ENCODE results near the gene NOXA1.
"Not testable (repeated sequence)": the region's sequence is repeated elsewhere in the genome, so short reads cannot be mapped to it uniquely, and the experiment has no call there.

NOXA1 gene, protein sequence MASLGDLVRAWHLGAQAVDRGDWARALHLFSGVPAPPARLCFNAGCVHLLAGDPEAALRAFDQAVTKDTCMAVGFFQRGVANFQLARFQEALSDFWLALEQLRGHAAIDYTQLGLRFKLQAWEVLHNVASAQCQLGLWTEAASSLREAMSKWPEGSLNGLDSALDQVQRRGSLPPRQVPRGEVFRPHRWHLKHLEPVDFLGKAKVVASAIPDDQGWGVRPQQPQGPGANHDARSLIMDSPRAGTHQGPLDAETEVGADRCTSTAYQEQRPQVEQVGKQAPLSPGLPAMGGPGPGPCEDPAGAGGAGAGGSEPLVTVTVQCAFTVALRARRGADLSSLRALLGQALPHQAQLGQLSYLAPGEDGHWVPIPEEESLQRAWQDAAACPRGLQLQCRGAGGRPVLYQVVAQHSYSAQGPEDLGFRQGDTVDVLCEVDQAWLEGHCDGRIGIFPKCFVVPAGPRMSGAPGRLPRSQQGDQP

DNA sequence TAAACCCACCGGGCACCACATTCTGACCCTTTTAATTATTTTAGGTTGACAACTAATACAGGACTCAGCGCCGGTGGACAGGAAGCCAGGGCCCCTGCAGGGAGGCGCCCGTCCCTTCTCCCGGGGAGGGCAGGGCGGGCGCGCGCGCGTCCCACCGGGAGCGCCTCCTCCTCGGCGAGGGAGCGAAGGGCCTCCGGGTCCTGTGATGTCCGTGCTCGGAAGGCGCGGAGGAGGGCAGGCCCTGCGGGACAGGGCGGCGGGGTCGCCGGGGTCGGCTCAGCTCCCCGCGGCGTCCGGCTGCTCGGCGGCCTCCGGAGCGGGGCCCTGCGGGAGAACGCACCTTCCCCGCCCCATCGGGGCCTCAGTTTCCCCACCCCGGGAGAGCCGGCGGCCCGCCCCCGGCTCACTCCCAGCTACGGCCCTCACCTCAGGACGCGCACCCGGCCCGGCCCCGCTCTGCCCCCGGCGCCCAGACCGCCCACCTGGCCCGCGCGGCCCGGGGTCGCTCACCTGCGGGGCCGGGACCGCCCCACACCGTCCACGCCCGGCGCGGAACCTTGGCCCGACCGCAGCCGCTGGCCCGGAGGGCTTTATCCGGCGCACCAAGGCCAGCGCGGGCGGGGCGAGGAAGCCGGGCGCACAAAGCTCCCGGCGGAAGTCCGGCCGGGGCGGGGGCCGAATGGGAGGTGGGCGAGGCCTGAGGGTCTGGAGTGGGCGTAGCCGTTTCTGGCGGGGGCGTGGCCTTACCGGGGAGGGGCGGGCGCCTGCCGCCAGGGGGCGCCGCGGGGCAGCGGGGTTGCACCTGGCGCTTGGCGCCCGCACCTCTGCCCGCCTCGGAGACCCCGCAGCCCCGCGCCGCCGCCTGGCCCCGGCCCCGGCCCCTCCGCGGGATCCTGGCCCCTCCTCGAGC is at the start of gene NOXA1, which contains the start of gene EXD3:
Gene NOXA1, plus strand, starts transcription at position 790 of the 910 bp plus-strand sequence. CDS start 137 bp downstream, outside the sequence.
Gene EXD3, minus strand, starts transcription at position 559 of the 910 bp plus-strand sequence. CDS start 27,805 bp downstream, outside the sequence.
- DNase-seq (ENCODE audit: low read depth in 2 of 2, low spot score in 1 of 2), result peak; percentile 87 to 89

DNA sequence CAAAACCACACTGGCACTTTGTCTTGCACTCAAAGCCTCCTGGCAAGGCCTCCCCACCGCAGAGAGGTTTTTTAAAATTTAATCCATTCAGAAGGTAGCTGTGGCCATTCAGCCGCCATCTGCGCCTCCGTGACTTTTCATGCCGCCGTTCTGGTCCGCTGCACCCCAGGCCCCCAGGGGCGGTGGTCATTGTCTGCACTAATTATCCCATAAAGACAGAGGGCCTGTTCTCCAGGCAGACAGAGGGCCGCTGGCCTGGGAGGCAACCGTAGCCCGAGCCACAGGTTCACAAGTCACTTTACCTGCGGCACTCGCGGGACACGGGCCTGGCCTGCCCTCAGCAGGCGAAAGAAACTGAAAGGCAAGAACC is 49.6 kb upstream of the NOXA1 start:
- DNase-seq (ENCODE audit: low read depth in 2 of 2, low spot score in 1 of 2), result no peak

DNA sequence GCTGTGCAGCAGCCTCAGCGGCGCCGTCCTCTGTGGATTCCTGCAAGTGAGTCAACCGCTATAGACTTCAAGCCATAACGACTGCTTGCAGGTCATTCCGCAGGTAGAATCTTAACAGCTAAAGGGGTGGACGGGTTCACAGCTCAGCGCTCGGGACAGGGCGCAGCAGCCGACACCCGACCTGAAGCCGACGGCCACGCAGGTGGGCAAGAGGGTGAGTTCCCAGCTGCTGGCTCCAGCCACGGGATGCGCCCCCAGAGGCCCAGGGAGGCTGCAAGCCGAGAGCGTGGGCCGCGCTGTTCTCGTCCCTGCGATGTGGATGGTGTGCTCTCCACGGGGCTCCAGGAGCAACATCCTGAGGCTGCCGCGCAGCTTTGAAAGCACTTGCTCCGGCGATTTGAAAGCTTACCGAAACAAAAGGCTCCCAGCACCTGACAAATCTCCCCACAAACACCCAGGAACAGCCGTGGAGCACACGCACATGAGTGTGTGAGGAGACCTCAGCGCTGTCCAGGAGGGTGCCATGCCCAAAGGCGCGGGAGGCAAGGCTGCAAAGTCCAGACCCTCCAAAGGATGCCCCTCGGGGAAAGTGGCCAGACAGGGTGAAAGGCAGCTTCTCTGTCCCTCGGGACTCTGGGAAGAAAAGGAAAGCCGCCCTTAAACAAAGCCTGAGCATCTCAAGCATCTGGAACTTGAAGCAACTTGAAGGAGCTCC is 48.9 kb upstream of the NOXA1 start:
- no peak for DNase-seq (ENCODE audit: low read depth in 2 of 2, low spot score in 1 of 2)

DNA sequence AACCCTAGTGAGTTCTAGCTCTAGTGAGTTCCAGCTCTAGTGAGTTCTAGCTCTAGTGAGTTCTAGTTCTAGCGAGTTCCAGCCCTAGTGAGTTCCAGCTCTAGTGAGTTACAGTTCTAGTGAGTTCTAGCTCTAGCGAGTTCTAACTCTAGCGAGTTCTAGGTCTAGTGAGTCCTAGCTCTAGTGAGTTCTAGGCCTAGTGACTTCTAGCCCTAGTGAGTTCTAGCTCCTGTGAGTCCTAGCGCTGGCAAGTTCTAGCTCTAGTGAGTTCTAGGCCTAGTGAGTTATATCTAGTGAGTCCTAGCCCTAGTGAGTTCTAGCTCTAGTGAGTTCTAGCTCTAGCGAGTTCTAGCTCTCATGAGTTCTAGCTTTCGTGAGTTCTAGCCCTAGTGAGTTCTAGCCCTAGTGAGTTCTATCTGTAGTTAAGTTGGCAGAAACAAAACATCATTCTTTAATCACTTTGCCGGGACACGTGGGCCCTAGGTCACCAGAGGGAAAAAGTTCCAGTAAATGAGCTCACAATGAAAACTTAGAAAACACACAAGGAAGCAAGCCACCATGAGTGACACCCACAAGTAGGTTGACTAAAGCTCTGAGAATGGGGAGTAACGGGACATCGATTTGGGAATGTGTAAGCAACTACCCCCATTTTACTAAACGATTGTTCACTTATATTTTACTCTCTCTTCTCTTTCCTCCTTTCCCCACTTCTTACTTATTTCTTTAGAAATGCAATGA is 47.7 kb upstream of the NOXA1 start:
- no peak for DNase-seq (ENCODE audit: low read depth in 2 of 2, low spot score in 1 of 2)

DNA sequence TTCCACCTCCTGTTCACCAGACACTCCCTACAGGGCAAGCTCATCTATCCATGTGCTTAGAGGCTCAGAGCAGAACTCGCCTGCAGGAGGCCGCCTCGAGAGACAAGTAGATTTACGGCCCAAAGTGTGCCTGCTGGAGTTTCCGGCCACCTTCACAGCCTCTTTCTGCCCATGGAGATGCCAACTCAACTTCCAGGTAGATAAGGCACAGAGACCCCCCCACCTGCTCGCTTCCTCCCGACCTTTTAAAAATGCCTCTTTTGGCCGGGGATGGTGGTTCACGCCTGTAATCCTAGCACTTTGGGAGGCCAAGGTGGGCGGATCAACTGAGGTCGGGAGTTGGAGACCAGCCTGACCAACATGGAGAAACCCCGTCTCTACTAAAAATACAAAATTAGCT is 46.8 kb upstream of the NOXA1 start:
- DNase-seq (ENCODE audit: low read depth in 2 of 2, low spot score in 1 of 2), result no peak

DNA sequence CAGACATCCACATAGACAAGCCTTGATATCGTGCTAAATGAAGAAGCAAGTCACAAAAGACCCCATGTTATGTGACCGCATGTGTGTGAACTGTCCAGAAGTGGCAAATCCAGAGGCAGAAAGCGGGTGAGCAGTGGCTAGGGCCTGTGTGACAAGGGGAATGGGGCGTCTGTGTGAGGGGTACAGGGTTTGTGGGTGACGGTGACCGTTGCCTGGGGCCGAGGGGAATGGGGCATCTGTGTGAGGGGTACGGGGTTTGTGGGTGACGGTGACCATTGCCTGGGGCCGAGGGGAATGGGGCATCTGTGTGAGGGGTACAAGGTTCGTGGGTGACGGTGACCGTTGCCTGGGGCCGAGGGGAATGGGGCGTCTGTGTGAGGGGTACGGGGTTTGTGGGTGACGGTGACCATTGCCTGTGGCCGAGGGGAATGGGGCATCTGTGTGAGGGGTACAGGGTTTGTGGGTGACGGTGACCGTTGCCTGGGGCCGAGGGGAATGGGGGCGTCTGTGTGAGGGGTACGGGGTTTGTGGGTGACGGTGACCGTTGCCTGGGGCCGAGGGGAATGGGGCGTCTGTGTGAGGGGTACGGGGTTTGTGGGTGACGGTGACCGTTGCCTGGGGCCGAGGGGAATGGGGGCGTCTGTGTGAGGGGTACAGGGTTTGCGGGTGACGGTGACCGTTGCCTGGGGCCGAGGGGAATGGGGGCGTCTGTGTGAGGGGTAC is 44.3 kb upstream of the NOXA1 start:
- not testable (repeated sequence) for DNase-seq (ENCODE audit: low read depth in 2 of 2, low spot score in 1 of 2)

DNA sequence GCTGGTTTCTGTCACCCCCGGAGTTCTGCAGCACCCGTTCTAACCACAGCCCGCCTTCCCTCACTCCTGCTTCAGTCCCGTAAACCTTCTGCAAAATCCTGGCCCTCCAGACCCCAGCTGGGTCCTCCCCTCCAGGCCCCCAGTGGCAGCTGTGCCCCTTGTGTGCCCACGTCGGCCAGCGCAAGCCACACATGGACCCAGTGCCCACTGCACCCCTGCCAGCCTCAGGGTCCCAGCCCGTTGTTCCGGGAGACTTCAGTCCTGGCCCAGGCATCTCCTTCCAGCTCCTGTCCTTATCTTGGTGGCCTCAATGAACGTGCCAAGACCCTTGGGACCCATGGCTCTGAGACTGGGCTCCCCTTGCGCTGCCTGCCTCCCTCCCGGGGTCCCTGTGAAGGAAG is 43.4 kb upstream of the NOXA1 start:
- DNase-seq (ENCODE audit: low read depth in 2 of 2, low spot score in 1 of 2), result no peak

DNA sequence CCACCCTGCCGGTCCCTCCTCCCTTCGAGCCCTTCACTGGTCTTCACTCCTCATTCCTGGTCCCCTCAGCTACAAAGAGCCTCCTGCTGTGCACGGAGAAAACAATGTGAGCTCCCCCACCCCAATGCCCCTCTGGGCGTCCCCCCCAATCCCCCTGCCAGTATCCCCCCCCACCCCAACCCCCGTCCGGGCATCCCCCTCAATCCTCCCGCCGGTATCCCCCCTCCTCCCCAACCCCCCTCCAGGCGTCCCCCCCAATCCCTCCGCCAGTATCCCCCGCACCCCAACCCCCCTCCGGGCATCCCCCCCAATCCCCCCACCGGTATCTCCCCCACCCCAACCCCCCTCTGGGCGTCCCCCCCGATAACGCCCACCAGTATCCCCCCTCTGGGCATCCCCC is 43.0 kb upstream of the NOXA1 start:
- DNase-seq (ENCODE audit: low read depth in 2 of 2, low spot score in 1 of 2), result no peak

DNA sequence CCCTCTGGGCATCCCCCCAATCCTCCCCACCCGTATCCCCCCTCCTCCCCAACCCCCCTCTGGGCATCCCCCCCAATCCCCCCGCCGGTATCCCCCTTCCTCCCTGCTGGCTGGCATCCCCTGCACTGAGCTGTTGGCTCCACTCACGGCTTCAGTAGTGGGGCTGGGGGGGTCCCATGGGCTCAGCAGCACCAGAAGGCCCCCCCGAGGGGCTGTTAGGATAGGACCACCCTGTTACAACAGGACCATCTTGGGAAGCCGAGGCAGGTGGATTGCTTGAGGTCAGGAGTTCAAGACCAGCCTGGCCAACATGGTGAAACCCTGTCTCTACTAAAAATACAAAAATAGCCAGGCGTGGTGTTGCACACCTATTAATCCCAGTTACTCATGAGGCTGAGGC is 42.6 kb upstream of the NOXA1 start:
- DNase-seq (ENCODE audit: low read depth in 2 of 2, low spot score in 1 of 2), result no peak

DNA sequence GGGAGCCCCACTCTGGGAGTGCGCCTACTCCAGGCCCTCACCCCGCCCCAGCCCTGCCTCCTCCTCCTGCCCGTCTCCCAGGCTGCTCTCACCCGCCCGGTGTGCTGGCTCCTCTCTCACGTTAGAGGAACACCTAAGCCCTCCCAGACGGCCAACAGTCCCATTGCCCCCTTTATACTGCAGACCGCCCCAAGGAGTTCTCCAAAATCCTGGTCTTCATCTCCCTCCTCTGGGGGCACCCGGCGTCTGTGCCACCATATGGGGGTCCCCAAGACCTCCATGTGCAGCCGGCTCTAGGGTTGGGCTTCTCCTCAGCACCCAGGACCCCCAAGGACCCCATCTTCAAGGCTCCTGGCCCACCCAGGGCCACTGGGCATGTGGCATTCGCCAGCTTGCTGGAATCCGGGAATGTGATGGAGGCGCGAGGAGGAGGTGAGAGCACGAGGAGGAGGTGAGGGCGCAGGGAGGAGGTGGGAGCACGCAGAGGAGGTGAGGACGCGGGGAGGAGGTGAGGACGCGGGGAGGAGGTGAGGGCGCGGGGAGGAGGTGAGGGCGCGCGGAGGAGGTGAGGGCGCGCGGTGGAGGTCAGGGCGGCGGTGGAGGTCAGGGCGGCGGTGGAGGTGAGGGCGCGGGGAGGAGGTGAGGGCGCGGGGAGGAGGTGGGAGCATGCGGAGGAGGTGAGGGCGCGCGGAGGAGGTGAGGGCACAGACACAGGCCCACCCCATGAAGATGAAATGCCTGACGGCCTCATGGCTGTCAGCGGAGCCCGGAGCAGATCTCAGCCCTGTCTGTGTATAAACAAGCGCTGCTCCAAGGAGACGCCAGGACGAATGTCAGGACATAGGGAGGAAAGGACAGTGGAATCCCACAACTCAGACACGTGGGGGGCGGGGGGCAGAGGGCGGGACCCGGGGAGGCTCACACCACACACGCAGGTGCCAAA is 41.4 kb upstream of the NOXA1 start:
- DNase-seq (ENCODE audit: low read depth in 2 of 2, low spot score in 1 of 2), result no peak

DNA sequence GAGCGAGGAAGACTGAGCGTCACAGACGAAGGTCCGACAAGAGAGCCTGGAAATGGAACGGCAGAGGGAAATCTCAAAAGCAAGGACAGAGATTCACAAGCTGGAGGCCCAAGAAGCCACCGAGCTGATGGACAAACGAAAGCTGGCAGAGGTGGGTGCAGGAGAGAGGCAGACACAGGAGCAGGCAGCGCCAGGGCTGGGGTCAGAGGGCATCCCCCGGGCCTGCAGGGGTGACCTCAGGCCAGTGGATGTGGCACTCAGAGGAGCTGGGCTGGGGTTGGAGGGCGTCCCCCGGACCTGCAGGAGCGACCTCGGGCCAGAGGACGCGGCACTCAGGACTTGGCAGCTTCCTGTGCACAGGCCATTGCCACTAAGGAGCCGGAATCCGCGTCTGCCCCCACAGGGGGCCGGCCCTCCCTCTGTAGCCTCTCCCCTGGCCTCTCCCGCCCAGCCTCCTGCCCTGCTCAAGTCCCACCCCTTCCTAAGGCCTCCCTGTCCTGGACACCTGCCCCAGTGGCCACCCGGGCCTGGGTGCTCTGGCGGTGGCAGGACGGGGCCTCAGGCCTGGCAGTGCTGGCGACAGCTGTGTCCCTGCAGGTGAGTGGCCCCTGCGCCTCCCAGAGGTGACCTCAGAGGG is 40.6 kb upstream of the NOXA1 start:
- DNase-seq (ENCODE audit: low read depth in 2 of 2, low spot score in 1 of 2), result no peak

DNA sequence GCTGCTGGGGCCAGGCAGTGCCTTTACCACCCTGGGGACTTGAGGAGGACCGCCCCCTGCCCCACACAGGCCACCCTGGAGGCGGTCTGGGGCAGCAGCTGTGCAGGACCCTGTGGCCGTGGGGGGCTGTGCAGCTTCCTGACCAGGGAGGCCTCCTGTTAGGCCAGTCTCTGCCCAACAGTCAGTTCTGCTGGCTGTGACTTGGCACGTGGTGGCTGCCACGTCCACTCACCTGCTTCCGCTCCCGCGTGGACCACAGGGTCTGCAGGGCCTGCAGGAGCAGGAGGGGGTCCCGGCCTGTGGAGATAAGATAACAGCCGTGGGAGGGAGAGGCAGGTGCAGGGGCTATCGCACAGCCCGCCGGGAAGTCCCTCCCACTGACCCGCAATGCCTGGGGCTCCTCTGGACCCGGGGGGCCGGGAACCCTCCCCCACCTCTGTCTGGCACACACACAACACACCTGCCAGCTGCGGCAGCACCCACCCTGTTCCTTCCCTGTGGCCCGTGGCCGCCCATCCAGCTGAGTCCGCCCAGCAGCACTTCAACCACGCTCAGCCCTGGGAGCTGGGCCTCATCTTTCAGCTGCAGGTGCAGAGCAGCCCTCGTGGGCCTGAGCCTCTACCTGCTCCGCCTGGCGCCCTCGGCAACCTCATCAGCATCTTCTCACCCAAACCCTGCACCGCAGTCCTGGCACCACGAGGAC is 40.0 kb upstream of the NOXA1 start:
- DNase-seq (ENCODE audit: low read depth in 2 of 2, low spot score in 1 of 2), result no peak

DNA sequence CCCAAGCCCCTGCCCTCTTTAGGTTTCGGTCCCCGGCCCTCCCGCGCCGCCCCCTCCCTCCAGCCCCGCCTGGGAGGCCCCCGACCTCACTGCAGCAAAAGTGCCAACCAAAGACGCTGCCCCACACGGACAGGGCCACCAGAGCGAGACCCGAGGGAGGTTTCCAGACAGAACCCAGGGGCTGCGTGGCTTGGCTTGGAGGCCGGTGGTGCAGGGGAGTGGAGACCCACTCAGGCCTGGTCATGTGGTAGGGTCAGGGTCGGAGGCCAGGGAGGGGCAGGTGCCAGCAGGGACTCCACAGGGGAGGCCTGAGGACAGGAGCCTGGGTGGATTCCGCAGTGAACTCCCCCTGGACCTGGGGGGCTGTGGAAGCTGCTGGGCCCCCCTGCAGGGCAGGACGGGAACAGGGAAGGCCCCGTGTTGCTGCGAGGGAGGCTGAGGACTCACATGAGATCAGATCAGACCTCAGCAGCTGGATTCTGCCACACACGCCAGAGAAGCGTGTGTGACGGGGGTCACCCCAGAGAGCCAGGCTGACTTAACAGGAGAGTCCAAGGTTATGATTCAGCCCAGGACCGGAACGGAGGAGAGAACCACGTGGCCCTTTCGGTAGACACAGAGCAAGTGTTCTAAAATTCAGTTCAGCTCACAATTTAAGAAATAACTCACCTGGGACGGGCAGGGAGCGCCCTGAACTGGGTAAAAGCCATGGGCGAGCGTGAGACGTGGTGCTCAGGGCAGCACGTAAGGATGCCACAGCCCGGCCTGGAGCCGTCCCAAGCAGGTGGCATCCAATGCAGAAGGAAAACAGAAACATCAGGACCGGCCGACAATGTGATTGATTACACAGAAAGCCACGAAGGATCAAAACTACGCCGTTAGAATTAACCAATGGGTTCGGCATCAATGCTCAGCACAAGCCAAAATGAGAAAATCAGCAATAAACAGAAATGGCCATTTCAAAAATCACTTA is 39.1 kb upstream of the NOXA1 start:
- DNase-seq (ENCODE audit: low read depth in 2 of 2, low spot score in 1 of 2), result no peak

DNA sequence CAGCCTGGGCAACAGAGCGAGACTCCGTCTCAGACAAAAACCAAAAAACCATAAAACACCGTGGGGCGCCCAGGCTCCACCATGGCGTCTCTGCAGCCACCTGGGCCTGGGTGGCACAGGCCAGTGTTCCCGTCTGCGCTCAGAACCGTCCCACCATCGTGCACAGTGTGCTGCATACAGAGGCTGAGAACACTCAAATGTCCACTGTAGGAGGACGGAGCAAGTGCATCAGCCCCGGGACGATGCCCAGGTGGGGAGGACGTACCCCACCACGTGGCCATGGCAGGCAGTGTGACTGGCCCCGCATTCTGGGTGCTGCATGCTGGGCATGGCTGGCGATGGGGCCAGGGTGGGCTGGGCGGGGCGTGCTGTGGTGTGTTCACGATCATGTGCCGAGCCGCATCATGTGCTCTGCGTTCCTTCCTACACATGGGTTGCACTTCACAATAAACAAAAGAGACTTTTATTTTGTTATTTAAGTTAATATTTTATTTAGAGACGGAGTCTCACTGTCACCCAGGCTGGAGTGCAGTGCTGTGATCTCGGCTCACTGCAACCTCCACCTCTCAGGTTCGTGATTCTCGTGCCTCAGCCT is 38.0 kb upstream of the NOXA1 start:
- no peak for DNase-seq (ENCODE audit: low read depth in 2 of 2, low spot score in 1 of 2)

DNA sequence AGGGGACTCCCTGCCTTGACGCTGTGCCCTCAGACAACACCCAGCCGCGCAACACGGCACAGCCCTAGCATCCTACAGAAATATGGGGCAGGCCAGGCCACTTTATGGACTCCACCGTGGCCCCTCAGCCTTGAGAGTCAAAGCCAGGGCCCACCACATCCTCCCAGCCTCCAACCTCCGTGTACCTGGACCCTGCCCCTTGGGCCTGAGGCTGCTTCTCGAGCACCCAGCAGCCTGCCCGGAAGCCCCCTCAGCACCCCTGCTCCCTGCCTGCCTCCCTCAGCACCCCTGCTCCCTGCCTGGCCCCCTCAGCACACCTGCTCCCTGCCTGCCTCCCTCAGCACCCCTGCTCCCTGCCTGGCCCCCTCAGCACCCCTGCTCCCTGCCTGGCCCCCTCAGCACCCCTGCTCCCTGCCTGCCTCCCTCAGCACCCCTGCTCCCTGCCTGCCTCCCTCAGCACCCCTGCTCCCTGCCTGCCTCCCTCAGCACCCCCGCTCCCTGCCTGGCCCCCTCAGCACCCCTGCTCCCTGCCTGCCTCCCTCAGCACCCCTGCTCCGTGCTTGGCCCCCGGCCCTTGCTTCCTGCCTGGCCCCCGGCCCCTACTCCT is 36.6 kb upstream of the NOXA1 start:
- DNase-seq (ENCODE audit: low read depth in 2 of 2, low spot score in 1 of 2), result not testable (repeated sequence)
